Muscle layer of colon (tissue), 2 donors: ENCODE results near the gene OR10H5.
"Not testable (repeated sequence)": the region's sequence is repeated elsewhere in the genome, so short reads cannot be mapped to it uniquely, and the experiment has no call there.

Experiments used
- H3K27ac ChIP-seq: one replicate; pipeline ENCODE4 v1.7.0; 2013; ENCODE audit warnings: low read depth, mild to moderate bottlenecking, low read length, moderate library complexity
- H3K27me3 ChIP-seq, 2 donors: one replicate each; pipeline ENCODE4 v1.7.0; 2013; ENCODE audit warnings: low read length in 2 of 2, mild to moderate bottlenecking in 2 of 2; ENCODE audit not compliant: insufficient read depth in 2 of 2, control insufficient read depth in 1 of 2
- H3K36me3 ChIP-seq: one replicate; pipeline ENCODE4 v1.7.0; 2013; ENCODE audit warnings: mild to moderate bottlenecking, low read length; ENCODE audit not compliant: insufficient read depth
- H3K4me1 ChIP-seq: one replicate; pipeline ENCODE4 v1.7.0; 2013; ENCODE audit warnings: mild to moderate bottlenecking, low read length; ENCODE audit not compliant: insufficient read depth
- H3K4me3 ChIP-seq, 2 donors: one replicate each; pipeline ENCODE4 v1.7.0; 2013; ENCODE audit warnings: low read length in 2 of 2, low read depth in 1 of 2, mild to moderate bottlenecking in 1 of 2, moderate library complexity in 1 of 2
- H3K9ac ChIP-seq: one replicate; pipeline ENCODE4 v1.7.0; 2013; ENCODE audit warnings: low read length
- H3K9me3 ChIP-seq: one replicate; pipeline ENCODE4 v1.7.0; 2013; ENCODE audit warnings: mild to moderate bottlenecking, low read length
- donor health status: abdominal sarcoma.
- donor health status: Adenocarcinoma of cecum.

Gene OR10H5

GRCh38 chr19:15787611-15788155, at the start of gene OR10H5:
TSS of gene OR10H5 (plus strand) at chr19:15787661. CDS start at chr19:15794049, 6,388 bp downstream.
- Histone ChIP-seq H3K4me1 (no peaks in the 10 kb centered on the region), H3K27ac (no peak within 1 kb of the TSS), H3K27me3 (peaks cover 0 to 5% of the 10 kb centered on the region in 2 donors), H3K36me3 (no peaks in the 10 kb centered on the region), H3K4me3 (no peak within 1 kb of the TSS), H3K9ac (no peak within 1 kb of the TSS), H3K9me3 (no peaks in the 10 kb centered on the region)

- Histone ChIP-seq H3K27ac (no peak within 1 kb of the TSS), H3K36me3 (no peaks in the 10 kb centered on the region), H3K9ac (no peak within 1 kb of the TSS), H3K4me3 (no peak within 1 kb of the TSS), H3K9me3 (peaks cover 13% of the 10 kb centered on the region), H3K4me1 (no peaks in the 10 kb centered on the region), H3K27me3 (no peaks in the 10 kb centered on the region)
Observed at GRCh38 chr19:15737722-15738121, 49.7 kb upstream of the OR10H5 start, which contains the start of gene OR10H3. TSS of gene OR10H3 (plus strand) at chr19:15737985. CDS start at chr19:15741393, 3,408 bp downstream.

GRCh38 chr19:15740785-15741184, 46.7 kb upstream of the OR10H5 start:
- Histone ChIP-seq H3K4me3 (no peak overlapping the region), H3K4me1 (no peaks in the 10 kb centered on the region), H3K9me3 (peaks cover 13% of the 10 kb centered on the region), H3K9ac (no peak overlapping the region), H3K36me3 (no peaks in the 10 kb centered on the region), H3K27me3 (no peaks in the 10 kb centered on the region), H3K27ac (no peak overlapping the region)

GRCh38 chr19:15748239-15748638, 39.2 kb upstream of the OR10H5 start:
- Histone ChIP-seq H3K4me3 (no peak overlapping the region), H3K4me1 (no peaks in the 10 kb centered on the region), H3K36me3 (no peaks in the 10 kb centered on the region), H3K27me3 (no peaks in the 10 kb centered on the region), H3K27ac (no peak overlapping the region), H3K9ac (no peak overlapping the region), H3K9me3 (no peaks in the 10 kb centered on the region)

GRCh38 chr19:15758379-15758778, 29.1 kb upstream of the OR10H5 start:
- Histone ChIP-seq H3K9me3 (no peaks in the 10 kb centered on the region), H3K4me3 (no peak overlapping the region), H3K27ac (no peak overlapping the region), H3K27me3 (peaks cover 0 to 13% of the 10 kb centered on the region in 2 donors), H3K4me1 (no peaks in the 10 kb centered on the region), H3K9ac (no peak overlapping the region), H3K36me3 (no peaks in the 10 kb centered on the region)

- Histone ChIP-seq H3K27me3 (peaks cover 0 to 13% of the 10 kb centered on the region in 2 donors), H3K27ac (no peak overlapping the region), H3K4me3 (no peak overlapping the region), H3K9ac (no peak overlapping the region), H3K9me3 (no peaks in the 10 kb centered on the region), H3K36me3 (no peaks in the 10 kb centered on the region), H3K4me1 (no peaks in the 10 kb centered on the region)
Observed at GRCh38 chr19:15759962-15760565, 27.4 kb upstream of the OR10H5 start.

- Histone ChIP-seq H3K36me3 (no peaks in the 10 kb centered on the region), H3K4me1 (no peaks in the 10 kb centered on the region), H3K9me3 (no peaks in the 10 kb centered on the region), H3K27ac (no peak overlapping the region), H3K27me3 (no peaks in the 10 kb centered on the region), H3K4me3 (no peak overlapping the region), H3K9ac (no peak overlapping the region)
Observed at GRCh38 chr19:15769586-15769985, 17.9 kb upstream of the OR10H5 start.

GRCh38 chr19:15774159-15774558, 13.3 kb upstream of the OR10H5 start:
- H3K9ac ChIP-seq, H3K36me3 ChIP-seq, H3K27ac ChIP-seq, H3K4me1 ChIP-seq, H3K27me3 ChIP-seq, H3K9me3 ChIP-seq, H3K4me3 ChIP-seq: not testable (repeated sequence)

- Histone ChIP-seq H3K27ac (no peak overlapping the region), H3K9ac (no peak overlapping the region), H3K9me3 (no peaks in the 10 kb centered on the region), H3K27me3 (no peaks in the 10 kb centered on the region), H3K4me1 (peaks cover 11% of the 10 kb centered on the region), H3K36me3 (no peaks in the 10 kb centered on the region), H3K4me3 (no peak overlapping the region)
Observed at GRCh38 chr19:15775249-15775648, 12.2 kb upstream of the OR10H5 start.

- no peak overlapping the region for H3K27ac ChIP-seq
- no peak overlapping the region for H3K4me3 ChIP-seq
- no peak overlapping the region for H3K9ac ChIP-seq
- H3K4me1 ChIP-seq: peaks cover 21% of the 10 kb centered on the region
- no peaks in the 10 kb centered on the region for H3K36me3 ChIP-seq
- no peaks in the 10 kb centered on the region for H3K27me3 ChIP-seq
- no peaks in the 10 kb centered on the region for H3K9me3 ChIP-seq
Observed at GRCh38 chr19:15776264-15776663, 11.2 kb upstream of the OR10H5 start.

- Histone ChIP-seq H3K27me3 (no peaks in the 10 kb centered on the region), H3K4me1 (peaks cover 24% of the 10 kb centered on the region), H3K27ac (no peak overlapping the region), H3K36me3 (no peaks in the 10 kb centered on the region), H3K9ac (no peak overlapping the region), H3K9me3 (no peaks in the 10 kb centered on the region), H3K4me3 (no peak overlapping the region)
Observed at GRCh38 chr19:15776991-15777970, 10.2 kb upstream of the OR10H5 start.
